DLD1 (cell line): ENCODE data around the gene SLC31A1.
"Not testable (repeated sequence)": the region's sequence is repeated elsewhere in the genome, so short reads cannot be mapped to it uniquely, and the experiment has no call there.

Experiments used
- in situ Hi-C: cut with HindIII; loops from 2 replicates; pipeline ENCODE4 v1.10.0; 2017; ENCODE audit warnings: low sequenced_read_pairs

SLC31A1 gene

GRCh38 chr9:113261917-113262671 lies 40.8 kb downstream of the SLC31A1 start:
- in situ Hi-C loops = no loop called here

GRCh38 chr9:113266174-113266573 lies 44.8 kb downstream of the SLC31A1 start:
- in situ Hi-C loops = no loop called here

- in situ Hi-C loops = no loop called here
Measured at GRCh38 chr9:113267911-113268566, 46.7 kb downstream of the SLC31A1 start.

- in situ Hi-C loops = no loop called here
Measured at GRCh38 chr9:113269355-113269754, 48.0 kb downstream of the SLC31A1 start.

GRCh38 chr9:113269871-113270270 lies 48.5 kb downstream of the SLC31A1 start:
- in situ Hi-C loops = no loop called here

- in situ Hi-C loops = no loop called here
Measured at GRCh38 chr9:113274474-113275156, 53.3 kb downstream of the SLC31A1 start.

- in situ Hi-C loops = no loop called here
Measured at GRCh38 chr9:113275157-113276131, 54.1 kb downstream of the SLC31A1 start, which contains the start of the genes CDC26 and PRPF4. Gene CDC26, minus strand, starts transcription at chr9:113275572. Its CDS starts 3,065 bp downstream, at chr9:113272507. Gene PRPF4, plus strand, starts transcription at chr9:113275658. Its CDS starts 86 bp downstream, at chr9:113275744.

GRCh38 chr9:113278840-113279239 lies 57.5 kb downstream of the SLC31A1 start:
- in situ Hi-C loops = no loop called here

GRCh38 chr9:113281356-113281755 lies 60.0 kb downstream of the SLC31A1 start:
- in situ Hi-C loops = no loop called here

GRCh38 chr9:113289091-113289490 lies 67.7 kb downstream of the SLC31A1 start:
- in situ Hi-C loops = no loop called here

- in situ Hi-C loops = no loop called here
Measured at GRCh38 chr9:113290052-113290607, 68.8 kb downstream of the SLC31A1 start.

- in situ Hi-C loops = no loop called here
Measured at GRCh38 chr9:113293285-113293878, 72.0 kb downstream of the SLC31A1 start.

GRCh38 chr9:113296247-113296646 lies 74.9 kb downstream of the SLC31A1 start:
- in situ Hi-C loops = not testable (repeated sequence)

GRCh38 chr9:113296796-113297558 lies 75.6 kb downstream of the SLC31A1 start:
- in situ Hi-C loops = no loop called here

- in situ Hi-C loops = no loop called here
Measured at GRCh38 chr9:113298311-113298710, 77.0 kb downstream of the SLC31A1 start.

GRCh38 chr9:113298924-113299770 lies 77.8 kb downstream of the SLC31A1 start:
- in situ Hi-C loops = no loop called here

- in situ Hi-C loops = no loop called here
Measured at GRCh38 chr9:113299800-113300292, 78.5 kb downstream of the SLC31A1 start.

GRCh38 chr9:113301548-113301947 lies 80.2 kb downstream of the SLC31A1 start:
- in situ Hi-C loops = no loop called here
